Mononuclear cell (primary cell): ENCODE data around the gene PICK1. TPM values are rescaled to one million over a fixed set of nuclear protein-coding genes. Genes with fewer than 3 reads are reported as not detected.

Experiments used
- H3K27me3 ChIP-seq: 2 replicates; pipeline ENCODE4 v1.6.0; 2011; ENCODE audit warnings: low read length, control low read depth; ENCODE audit not compliant: insufficient read depth
- H3K4me1 ChIP-seq: 2 replicates; pipeline ENCODE4 v1.5.1; 2011; ENCODE audit warnings: mild to moderate bottlenecking, low read length, control low read depth; ENCODE audit not compliant: insufficient read depth
- H3K4me3 ChIP-seq: 2 replicates; pipeline ENCODE4 v1.5.1; 2011; ENCODE audit warnings: mild to moderate bottlenecking, low read length, moderate library complexity
- H3K9me3 ChIP-seq: 2 replicates; pipeline ENCODE4 v1.5.1; 2011; ENCODE audit warnings: low read depth, mild to moderate bottlenecking, control low read depth, low read length
- total RNA-seq: library from RNA; depleted of rRNA; stranded (reverse); fragments of >200 nt; gene quantifications from one replicate; pipeline ENCODE4 v1.2.3, GENCODE V29; 2012

The PICK1 gene
- total RNA-seq, 1 donor = 10.6 TPM

DNA sequence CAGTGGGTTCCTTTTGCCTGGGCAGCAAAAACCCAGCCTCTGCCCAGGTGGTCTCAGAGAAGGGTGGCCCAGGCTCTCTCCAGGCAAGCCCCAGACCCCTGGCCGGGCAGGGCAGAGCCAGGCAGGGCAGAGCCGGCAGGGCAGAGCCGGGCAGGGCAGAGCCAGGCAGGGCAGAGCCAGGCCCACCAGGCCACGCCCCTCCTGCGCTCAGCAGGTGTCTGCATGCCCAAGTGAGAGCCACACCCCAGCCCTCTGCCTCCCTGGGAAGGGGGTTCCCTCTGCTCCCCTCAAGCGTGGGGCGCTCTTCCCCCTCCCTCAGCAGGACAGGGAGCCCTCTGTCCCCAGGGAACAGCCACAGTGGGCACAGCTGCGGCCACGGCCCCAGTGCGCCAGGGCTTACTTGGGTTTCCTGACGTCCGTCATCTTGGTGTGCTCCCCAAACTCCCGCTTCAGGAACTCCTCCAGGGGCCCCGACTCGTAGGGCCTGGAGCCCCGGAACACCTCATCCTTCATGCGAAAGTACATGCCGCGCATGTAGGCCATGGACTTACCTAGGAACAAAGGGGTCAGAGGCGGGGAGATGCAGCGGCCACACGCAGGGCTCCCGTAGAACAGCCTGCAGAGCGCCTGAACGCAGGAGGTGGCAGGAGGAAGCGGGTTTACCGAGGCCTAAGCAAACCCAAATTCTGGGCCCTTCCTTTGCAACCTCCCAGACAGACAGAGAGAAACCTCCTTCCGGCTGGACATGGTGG lies 63.3 kb downstream of the PICK1 start:
- H3K4me1 ChIP-seq = no peaks in the 10 kb centered on the region
- H3K27me3 ChIP-seq = no peaks in the 10 kb centered on the region
- no peaks in the 10 kb centered on the region for H3K9me3 ChIP-seq
- H3K4me3 ChIP-seq = no peak overlapping the region

DNA sequence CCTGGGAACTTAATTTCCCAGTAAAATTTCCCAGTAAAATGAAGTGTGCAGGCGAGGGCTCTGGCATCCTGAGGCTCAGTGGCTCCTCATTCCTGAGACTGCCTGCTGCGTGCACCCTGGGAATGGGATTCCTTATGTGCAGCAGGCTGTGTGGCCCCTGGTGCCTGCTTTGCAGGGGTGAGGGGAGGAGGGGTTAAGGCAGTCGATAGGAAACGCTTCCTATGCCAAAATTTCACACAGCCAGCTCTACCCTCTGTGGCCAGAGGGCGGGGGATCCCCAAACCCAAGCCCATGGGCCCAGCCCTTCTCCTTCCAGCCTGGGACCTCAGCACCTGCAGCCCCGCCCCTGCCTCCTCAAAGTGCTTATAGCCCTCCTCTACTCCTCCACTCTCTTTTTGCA lies 65.4 kb downstream of the PICK1 start:
- H3K4me3 ChIP-seq = no peak overlapping the region
- H3K27me3 ChIP-seq = no peaks in the 10 kb centered on the region
- H3K9me3 ChIP-seq = no peaks in the 10 kb centered on the region
- H3K4me1 ChIP-seq = no peaks in the 10 kb centered on the region

DNA sequence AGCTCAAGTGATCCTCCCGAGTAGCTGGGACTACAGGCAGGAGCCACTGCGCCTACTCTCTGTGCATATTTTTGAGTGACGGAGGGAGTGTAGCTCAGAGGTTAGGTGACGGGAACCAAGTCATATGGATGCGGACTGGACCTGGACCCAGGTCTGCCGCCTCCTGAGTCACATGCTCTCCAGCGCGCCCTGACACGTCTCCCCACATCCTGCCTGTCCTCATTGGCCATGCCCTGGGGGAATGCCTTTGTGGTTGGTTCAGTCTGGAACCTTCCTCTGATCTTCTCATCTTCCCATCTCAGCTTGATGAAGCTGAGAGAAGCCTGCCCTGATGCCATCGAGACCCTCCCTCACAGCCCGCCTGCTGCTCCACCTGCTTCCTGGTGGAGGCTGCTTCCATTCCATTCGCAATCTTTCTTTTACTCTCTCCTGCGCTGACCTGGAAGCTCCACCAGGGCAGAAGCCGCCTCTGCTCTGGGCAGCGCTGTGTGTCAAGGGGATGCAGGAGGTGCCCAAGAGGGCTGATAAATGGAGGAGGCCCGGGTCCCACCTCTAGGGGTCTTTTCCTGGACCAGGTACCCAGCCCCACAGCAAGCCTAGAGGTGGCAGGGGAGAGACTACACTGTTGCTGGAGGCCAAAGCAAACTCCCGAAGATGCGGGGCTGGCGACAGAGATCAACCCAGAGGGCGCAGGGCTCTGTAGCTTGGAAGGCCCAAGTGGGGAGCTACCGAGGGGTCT lies 67.2 kb downstream of the PICK1 start:
- Histone ChIP-seq H3K9me3 (no peaks in the 10 kb centered on the region), H3K4me1 (no peaks in the 10 kb centered on the region), H3K27me3 (no peaks in the 10 kb centered on the region), H3K4me3 (no peak overlapping the region)

DNA sequence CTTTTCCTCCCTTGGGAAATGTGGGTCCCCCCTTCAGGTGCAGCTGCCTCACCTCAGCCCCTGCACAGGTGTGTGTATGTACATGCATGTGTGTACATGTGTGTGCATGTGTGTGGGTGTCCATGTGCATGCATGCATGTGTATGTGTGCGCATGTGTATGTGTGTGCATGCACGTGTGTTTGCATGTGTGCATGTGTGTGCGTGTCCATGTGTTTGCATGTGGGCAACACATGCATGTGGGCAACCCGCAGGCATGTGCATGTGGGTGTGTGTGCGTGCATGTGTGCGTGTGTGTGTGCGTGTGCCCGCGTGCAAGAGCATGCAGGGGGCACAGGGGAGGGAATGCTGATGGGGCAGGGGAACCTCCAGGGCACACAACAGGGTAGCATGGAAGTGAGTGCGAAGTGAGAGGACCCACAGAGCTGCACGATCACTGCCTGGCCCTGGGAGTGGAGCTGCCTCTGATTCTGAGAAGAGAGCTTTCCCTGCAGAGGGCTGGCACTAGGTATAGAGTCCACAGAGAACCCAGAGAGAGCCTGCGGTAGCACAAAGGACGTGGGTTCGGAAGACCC lies 67.9 kb downstream of the PICK1 start:
- H3K4me3 ChIP-seq = no peak overlapping the region
- no peaks in the 10 kb centered on the region for H3K27me3 ChIP-seq

More for the DNA sequence above, 67.9 kb downstream of the PICK1 start:
- H3K9me3 ChIP-seq = no peaks in the 10 kb centered on the region
- H3K4me1 ChIP-seq = no peaks in the 10 kb centered on the region

Other genes starting within 250 kb of the PICK1 start
- 1.7 TPM for gene GCAT, start 249.5 kb upstream of the PICK1 start, total RNA-seq
- not detected for gene GALR3, start 234.0 kb upstream of the PICK1 start, total RNA-seq
- gene ANKRD54, start 213.1 kb upstream of the PICK1 start, total RNA-seq = 10.7 TPM
- gene EIF3L, start 208.0 kb upstream of the PICK1 start, total RNA-seq = 516 TPM
- gene MICALL1, start 151.1 kb upstream of the PICK1 start, total RNA-seq = 10.7 TPM
- gene C22orf23, start 103.8 kb upstream of the PICK1 start, total RNA-seq = not detected
- gene POLR2F, start 103.7 kb upstream of the PICK1 start, total RNA-seq = 8.4 TPM
- not detected for gene SOX10, start 72.8 kb upstream of the PICK1 start, total RNA-seq
- gene SLC16A8, start 26.8 kb downstream of the PICK1 start, total RNA-seq = not detected
- gene BAIAP2L2, start 53.3 kb downstream of the PICK1 start, total RNA-seq = 0.31 TPM
- 19.7 TPM for gene PLA2G6, start 124.4 kb downstream of the PICK1 start, total RNA-seq
- 37.3 TPM for gene MAFF, start 144.6 kb downstream of the PICK1 start, total RNA-seq
- 14.3 TPM for gene TMEM184B, start 215.6 kb downstream of the PICK1 start, total RNA-seq